Loucy (cell line): ENCODE data around the gene LRRC26.

Source experiments
- H2AFZ ChIP-seq: fragments of 200-600 bp; sonication (generic); 2 replicates; pipeline ENCODE4 v1.6.0; 2016; ENCODE audit warnings: antibody characterized with exemption, mild to moderate bottlenecking, low read length, moderate library complexity
- H3F3A ChIP-seq: fragments of 200-600 bp; 2 replicates; pipeline ENCODE4 v1.6.0; 2016; ENCODE audit warnings: antibody characterized with exemption, low read depth, mild to moderate bottlenecking
- H3K27me3 ChIP-seq: fragments of 200-600 bp; sonication (generic); 2 replicates; pipeline ENCODE4 v1.6.1; 2014; ENCODE audit warnings: low read length, mild to moderate bottlenecking; ENCODE audit not compliant: insufficient read depth, poor library complexity, severe bottlenecking
- H3K36me3 ChIP-seq: fragments of 200-600 bp; sonication (generic); 2 replicates; pipeline ENCODE4 v1.6.1; 2016; ENCODE audit warnings: low read length; ENCODE audit not compliant: insufficient read depth
- H3K4me1 ChIP-seq: fragments of 200-600 bp; sonication (generic); 2 replicates; pipeline ENCODE4 v1.5.1; 2014; ENCODE audit warnings: low read length, mild to moderate bottlenecking; ENCODE audit not compliant: insufficient read depth, poor library complexity, severe bottlenecking
- H3K4me2 ChIP-seq: fragments of 200-600 bp; sonication (generic); 2 replicates; pipeline ENCODE4 v1.6.0; 2014; ENCODE audit warnings: antibody characterized with exemption, low read length, low read depth, mild to moderate bottlenecking; ENCODE audit not compliant: poor library complexity, severe bottlenecking
- H3K4me3 ChIP-seq: fragments of 200-600 bp; sonication (generic); 2 replicates; pipeline ENCODE4 v1.5.1; 2014; ENCODE audit warnings: low read length, mild to moderate bottlenecking, mixed read lengths; ENCODE audit not compliant: poor library complexity, severe bottlenecking
- H3K79me2 ChIP-seq: fragments of 200-600 bp; sonication (generic); 2 replicates; pipeline ENCODE4 v1.6.1; 2014; ENCODE audit warnings: low read length; ENCODE audit not compliant: insufficient read depth
- H3K9ac ChIP-seq: fragments of 200-600 bp; sonication (generic); 2 replicates; pipeline ENCODE4 v1.6.0; 2014; ENCODE audit warnings: mild to moderate bottlenecking, low read depth, low read length, moderate library complexity; ENCODE audit not compliant: poor library complexity, severe bottlenecking
- H3K9me2 ChIP-seq: fragments of 200-600 bp; sonication (generic); replicated peaks from 2 replicates; pipeline ENCODE4 v1.6.1; 2016; ENCODE audit warnings: low read depth, low read length, mixed read lengths
- H3K9me3 ChIP-seq: fragments of 200-600 bp; sonication (generic); 2 replicates; pipeline ENCODE4 v1.6.1; 2014; ENCODE audit warnings: mild to moderate bottlenecking, antibody characterized with exemption, low read length, low read depth; ENCODE audit not compliant: insufficient read depth
- H4K20me1 ChIP-seq: fragments of 200-600 bp; sonication (generic); 2 replicates; pipeline ENCODE4 v1.6.0; 2014; ENCODE audit warnings: antibody characterized with exemption, low read length, mild to moderate bottlenecking; ENCODE audit not compliant: insufficient read depth, poor library complexity, severe bottlenecking
- CTCF ChIP-seq: fragments of 200-600 bp; sonication (generic); conservative IDR thresholded peaks from 2 replicates; pipeline ENCODE4 v1.5.1; 2014; ENCODE audit warnings: mild to moderate bottlenecking, antibody characterized with exemption, low read length
- EZH2phosphoT487 ChIP-seq: fragments of 200-600 bp; IDR thresholded peaks from 2 replicates; pipeline ENCODE4 v1.6.1; 2018; ENCODE audit warnings: antibody characterized with exemption, mild to moderate bottlenecking, moderate library complexity, borderline replicate concordance

The LRRC26 gene

GRCh38 chr9:137198051-137198901 is 28.4 kb upstream of the LRRC26 start:
- Histone ChIP-seq H3K9ac (peak overlapping the region; percentile 10), H3K79me2 (peaks cover 46% of the 10 kb centered on the region), H3K4me1 (peaks cover 25% of the 10 kb centered on the region)

GRCh38 chr9:137195525-137196220 is 25.8 kb upstream of the LRRC26 start:
- H3K36me3 ChIP-seq: peaks cover 7% of the 10 kb centered on the region; the same call in 1 of the 2 replicates
- TF ChIP-seq CTCF (no peak), EZH2phosphoT487 (no peak)
- H3K4me1 ChIP-seq: peaks cover 16% of the 10 kb centered on the region
- no peaks in the 10 kb centered on the region for H3K27me3 ChIP-seq
- no peak overlapping the region for H2AFZ ChIP-seq
- no peaks in the 10 kb centered on the region for H3K9me2 ChIP-seq
- H3K9ac ChIP-seq: no peak overlapping the region
- H3K4me2 ChIP-seq: peak overlapping the region; percentile 27
- H4K20me1 ChIP-seq: peaks cover 14% of the 10 kb centered on the region
- peaks cover 39% of the 10 kb centered on the region for H3K79me2 ChIP-seq
- H3K9me3 ChIP-seq: no peaks in the 10 kb centered on the region
- no peak overlapping the region for H3K4me3 ChIP-seq
- H3F3A ChIP-seq: no peaks in the 10 kb centered on the region

More at GRCh38 chr9:137198051-137198901, 28.4 kb upstream of the LRRC26 start:
- Histone ChIP-seq H3K4me3 (peak overlapping the region; percentile 67), H3F3A (no peaks in the 10 kb centered on the region), H2AFZ (no peak overlapping the region), H3K9me3 (no peaks in the 10 kb centered on the region), H4K20me1 (peaks cover 12% of the 10 kb centered on the region), H3K4me2 (peak overlapping the region; percentile 65), H3K36me3 (no peaks in the 10 kb centered on the region), H3K27me3 (no peaks in the 10 kb centered on the region), H3K9me2 (no peaks in the 10 kb centered on the region)
- TF ChIP-seq EZH2phosphoT487 (no peak), CTCF (no peak)

- H3K9ac ChIP-seq: no peak overlapping the region
- no peak overlapping the region for H2AFZ ChIP-seq
- H3K9me3 ChIP-seq: no peaks in the 10 kb centered on the region
- H3K4me1 ChIP-seq: peaks cover 21% of the 10 kb centered on the region
- H3K4me2 ChIP-seq: peak overlapping the region; percentile 27
- H3K9me2 ChIP-seq: no peaks in the 10 kb centered on the region
- peaks cover 47% of the 10 kb centered on the region for H3K79me2 ChIP-seq
- peaks cover 7% of the 10 kb centered on the region; the same call in 1 of the 2 replicates for H3K36me3 ChIP-seq
- H3K4me3 ChIP-seq: no peak overlapping the region
- TF ChIP-seq EZH2phosphoT487: no peak
- H3F3A ChIP-seq: no peaks in the 10 kb centered on the region
- no peaks in the 10 kb centered on the region for H3K27me3 ChIP-seq
- peaks cover 22% of the 10 kb centered on the region for H4K20me1 ChIP-seq
These were observed 25.1 kb upstream of the LRRC26 start for GRCh38 chr9:137194909-137195308.
